Right forelimb (tissue), 1 donor: Measurements from ENCODE around the gene ATXN10.

ENCODE experiments used
- DNase-seq: peaks from one replicate; pipeline ENCODE4 v3.0.0-alpha.2; 2018

Gene ATXN10

DNA sequence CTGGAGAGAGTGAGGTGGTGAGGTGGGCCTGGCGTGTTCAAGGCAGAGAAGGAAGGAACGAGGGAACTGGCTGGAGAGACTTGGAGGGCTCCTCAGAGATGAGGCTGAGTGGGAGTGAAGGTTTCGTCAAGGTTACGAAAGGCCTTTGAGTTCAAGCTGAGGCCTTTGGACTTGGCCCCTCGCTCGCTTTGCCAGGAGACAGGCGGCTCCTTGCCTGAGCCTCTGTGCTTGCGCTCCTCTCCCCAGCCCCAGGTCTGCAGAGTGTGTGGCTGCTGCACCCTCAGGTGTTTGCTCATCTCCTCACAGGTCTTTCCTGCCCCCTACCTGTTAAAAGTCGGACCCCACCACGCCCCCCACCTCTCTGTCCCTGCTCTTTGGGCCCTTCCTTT, 91.6 kb downstream of the ATXN10 start:
- no peak for DNase-seq

DNA sequence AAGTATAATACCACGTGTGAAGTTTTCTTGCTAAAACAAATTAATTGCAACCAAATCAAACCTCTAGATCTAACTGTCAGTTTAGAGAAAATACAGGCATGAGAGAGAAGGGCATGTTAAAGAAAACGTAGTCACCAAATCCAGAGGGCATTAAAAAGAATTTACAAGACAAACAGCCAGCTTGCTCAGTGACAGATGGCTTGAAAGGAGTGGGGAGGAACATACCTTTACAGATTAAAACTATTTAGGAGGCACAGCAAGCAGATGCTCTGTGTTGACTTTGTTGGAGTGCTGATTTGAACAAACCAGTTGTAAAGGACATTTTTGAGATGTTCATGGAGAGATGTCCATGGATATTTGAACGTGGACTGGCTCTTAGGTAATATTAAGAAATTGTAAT, 96.9 kb downstream of the ATXN10 start:
- DNase-seq, result no peak

DNA sequence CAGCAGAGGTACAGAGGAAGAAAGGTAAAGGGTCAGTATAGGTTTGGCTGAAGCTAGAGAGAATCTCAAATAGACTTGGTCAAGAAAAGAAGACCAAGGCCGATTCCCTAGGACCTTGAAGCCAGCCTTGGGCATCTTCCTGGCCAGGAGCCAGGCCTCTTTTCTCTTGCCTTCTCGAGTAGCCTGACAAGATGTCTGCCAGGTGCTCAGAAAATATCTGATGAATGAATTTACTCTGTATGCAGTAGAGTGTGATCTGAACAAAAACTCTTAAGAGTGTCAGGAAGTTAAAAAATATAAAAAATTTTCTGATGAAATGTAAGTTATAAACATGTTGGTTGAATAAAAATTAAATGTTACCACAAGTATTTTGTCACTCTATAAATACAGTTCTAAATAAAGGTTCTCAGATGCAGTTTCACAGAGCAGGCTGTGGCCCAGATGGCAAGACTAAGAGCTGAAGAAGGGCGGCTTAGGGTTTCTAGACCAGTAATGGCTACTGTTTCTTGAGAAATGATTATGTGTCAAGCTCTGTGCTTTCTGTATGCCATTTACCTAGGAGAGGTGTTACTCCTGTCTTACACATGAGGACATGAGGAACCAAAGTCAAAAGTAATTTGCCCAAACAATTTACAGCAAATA, 98.1 kb downstream of the ATXN10 start:
- DNase-seq, result no peak

GRCh38 chr22:45770506-45770905, 98.9 kb downstream of the ATXN10 start:
- DNase-seq, result no peak

- no peak for DNase-seq
Measured at GRCh38 chr22:45771057-45771456, 99.4 kb downstream of the ATXN10 start.

GRCh38 chr22:45771711-45772110, 100.1 kb downstream of the ATXN10 start:
- no peak for DNase-seq

DNA sequence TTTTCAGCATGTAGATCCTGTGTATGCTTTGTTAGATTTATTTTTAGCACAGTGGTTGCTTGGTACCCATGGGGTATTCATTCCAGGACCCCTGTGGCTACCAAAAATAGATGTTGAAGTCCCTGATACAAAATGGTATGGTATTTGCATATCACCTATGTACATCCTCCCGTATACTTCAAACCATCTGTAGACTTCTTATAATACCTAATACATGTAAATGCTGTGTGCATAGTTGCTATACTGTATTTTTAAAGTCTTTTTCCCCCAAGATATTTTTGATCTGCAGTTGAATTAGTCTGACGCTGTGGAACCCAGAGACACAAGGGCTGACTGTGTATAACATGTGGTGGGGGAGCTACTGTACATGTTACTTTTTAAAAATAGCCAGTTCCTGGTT, 101.1 kb downstream of the ATXN10 start:
- no peak for DNase-seq

- no peak for DNase-seq
Measured at GRCh38 chr22:45774001-45774670, 102.5 kb downstream of the ATXN10 start.

- no peak for DNase-seq
Measured at GRCh38 chr22:45775062-45775461, 103.4 kb downstream of the ATXN10 start.

GRCh38 chr22:45775569-45776312, 104.1 kb downstream of the ATXN10 start:
- DNase-seq, result no peak

- DNase-seq, result no peak
Measured at GRCh38 chr22:45776313-45776585, 104.6 kb downstream of the ATXN10 start.

GRCh38 chr22:45777046-45777851, 105.6 kb downstream of the ATXN10 start:
- no peak for DNase-seq

- no peak for DNase-seq
Measured at GRCh38 chr22:45777852-45778375, 106.3 kb downstream of the ATXN10 start.

DNA sequence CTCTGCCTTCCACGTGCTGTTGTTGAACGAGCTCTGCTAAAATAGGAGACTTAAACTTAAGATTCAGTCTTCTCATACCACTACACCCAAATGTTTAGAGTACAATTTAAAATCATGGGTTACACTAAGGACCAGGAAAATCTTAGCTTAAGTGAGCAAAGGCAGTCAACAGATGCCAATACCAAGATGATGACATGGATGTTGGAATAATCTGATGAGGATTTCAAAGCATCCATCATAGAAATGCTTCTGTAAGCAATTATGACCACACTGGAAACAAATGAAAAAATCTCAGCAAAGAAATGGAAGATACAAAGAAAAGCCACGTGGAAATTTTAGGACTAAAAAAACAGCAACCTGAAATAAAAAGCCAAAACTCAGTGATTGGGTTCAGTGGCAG, 109.8 kb downstream of the ATXN10 start:
- no peak for DNase-seq

DNA sequence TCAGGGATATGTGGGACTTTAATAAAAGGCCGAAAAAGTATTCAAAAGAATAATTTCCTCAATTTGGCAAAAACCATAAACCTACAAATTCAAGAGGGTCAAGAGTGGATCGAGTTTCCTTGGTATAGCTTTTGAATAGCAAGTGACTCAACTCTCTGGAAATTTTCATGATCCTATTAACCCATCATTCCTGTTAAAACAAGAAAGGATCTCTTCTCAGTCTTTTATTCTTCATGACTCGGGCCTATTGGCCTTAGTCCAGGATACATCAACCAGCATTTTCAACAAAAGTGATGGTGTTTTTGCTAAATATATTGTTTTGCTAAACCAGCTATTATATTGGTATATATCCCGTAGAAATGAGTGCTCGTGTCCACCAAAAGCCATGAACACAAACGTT, 110.3 kb downstream of the ATXN10 start:
- DNase-seq, result no peak

DNA sequence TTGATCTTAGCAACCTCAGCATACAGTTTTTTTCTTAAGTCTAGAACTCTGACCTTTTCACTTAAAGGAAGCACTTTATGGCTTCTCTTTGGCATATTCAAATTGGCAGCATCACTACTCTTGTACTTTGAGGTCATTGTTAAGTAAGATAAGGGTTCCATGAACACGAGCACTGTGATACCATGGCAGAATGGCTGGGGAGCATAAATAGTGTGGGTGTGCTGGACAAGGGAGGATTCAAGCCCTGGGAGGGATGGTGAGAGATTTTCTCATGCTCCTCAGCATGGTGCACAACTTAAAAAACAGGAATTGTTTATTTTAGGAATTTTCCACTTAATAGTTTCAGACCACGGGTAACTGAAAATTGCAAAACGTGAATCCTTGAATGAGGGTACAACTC, 111.4 kb downstream of the ATXN10 start:
- DNase-seq, result no peak

- DNase-seq, result no peak
Measured at GRCh38 chr22:45783690-45784089, 112.1 kb downstream of the ATXN10 start.

DNA sequence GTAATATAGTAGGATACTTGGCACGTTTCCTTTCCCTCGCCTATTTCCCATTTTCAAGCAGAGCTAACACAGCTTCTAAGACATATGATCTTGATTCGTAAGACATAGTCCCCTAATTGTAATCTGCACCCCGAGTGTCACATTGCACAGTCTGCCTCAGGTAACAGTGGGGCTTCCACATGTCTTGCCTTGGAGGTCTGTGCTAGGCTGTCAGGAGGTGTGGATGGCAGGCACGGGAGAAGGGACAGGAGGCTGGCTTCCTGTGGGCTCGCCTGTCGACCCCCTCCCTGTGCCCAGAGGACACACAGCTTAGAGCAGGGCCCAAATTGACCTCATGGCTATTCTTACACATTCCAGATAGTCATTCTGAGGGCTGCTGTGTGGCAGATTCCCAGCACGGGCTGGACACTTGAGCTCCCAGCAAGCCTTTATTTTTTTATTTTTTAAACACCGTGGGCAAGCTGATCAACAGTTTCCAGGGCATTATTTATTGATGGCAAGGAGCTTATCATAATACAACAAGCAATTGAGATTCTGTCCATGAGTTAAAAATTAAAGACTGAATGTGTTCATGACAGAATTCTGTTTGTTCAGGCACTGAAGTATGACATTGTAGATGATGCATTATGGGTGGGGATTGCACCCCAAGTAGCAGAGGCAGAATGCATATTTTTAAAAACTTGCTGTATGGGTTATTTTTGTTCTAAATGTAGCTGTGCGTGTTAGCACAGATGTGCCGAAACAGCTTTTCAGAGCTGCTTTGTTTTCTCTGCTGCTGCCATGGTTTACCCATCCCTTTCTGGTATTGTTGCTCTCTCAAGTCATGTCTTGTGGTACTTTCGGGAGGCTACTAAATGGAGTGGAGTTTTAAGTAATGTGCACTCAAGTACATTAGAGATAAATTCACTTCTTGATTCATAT, 113.0 kb downstream of the ATXN10 start:
- DNase-seq, result no peak

- no peak for DNase-seq
Measured at GRCh38 chr22:45785458-45785857, 113.8 kb downstream of the ATXN10 start.

DNA sequence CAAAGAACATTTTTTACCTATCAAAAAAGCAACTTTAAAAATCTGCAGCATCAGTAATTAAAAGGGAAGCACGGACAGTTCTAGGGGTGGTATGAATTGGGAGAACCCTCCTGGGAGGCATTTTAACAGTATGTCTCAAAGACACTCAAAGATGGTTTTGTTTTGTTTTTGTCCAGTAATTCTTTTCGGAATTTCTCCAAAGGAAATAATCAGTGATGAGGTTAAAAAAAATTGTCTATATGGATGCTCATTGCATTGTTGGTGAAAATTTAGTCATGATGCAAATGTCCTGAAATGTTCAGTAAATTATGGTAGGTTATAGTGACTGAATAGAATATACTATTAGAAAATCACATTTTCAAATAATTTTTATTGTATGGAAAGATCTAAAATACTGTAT, 115.1 kb downstream of the ATXN10 start:
- DNase-seq, result no peak

DNA sequence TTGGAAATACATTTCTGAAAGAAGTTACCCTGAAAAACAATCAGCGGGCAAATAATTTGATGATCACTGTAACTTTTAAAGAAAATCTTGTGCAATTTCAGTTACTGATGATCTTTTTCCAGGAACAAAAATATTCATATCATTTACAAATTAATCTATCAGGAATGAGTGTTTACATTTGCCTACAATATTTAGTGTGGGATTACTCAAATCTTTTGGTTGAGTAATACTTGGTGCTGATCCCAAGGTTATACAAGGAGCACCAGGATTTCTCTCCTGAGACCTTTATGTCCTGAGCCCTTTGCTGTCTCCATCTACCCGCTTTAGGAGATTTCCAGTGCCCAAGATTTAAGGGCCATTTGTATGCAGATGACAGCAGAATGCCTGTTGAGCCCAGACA, 116.1 kb downstream of the ATXN10 start:
- DNase-seq, result no peak

DNA sequence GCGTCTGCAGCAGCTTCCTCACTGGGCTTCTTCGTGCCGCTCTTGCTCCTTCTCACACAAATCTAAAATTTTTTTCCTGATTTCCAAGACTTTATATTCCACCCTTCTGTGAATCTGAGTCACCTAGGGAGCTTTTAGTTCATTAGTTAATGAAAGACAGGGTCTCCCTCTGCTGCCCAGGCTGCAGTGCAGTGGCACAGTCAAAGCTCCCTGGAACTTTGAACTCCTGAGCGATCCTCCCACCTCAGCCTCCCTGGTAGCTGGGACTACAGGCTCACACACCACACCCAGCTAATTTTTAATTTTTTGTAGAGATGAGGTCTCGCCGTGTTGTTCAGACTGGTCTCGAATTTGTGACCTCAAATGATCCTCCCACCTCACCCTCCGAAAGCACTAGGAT, 116.9 kb downstream of the ATXN10 start:
- DNase-seq, result no peak
